ENCODE measurements around the gene CLEC14A. TPM values are rescaled to one million over a fixed set of nuclear protein-coding genes. Genes with fewer than 3 reads are reported as not detected.

The CLEC14A gene
- total and polyA plus RNA-seq, 8 donors = 34.7 to 73.8 (median 58.5) TPM

- Histone ChIP-seq H3K4me3 (no peak overlapping the region), H3K4me1 (peaks cover 0 to 13% of the 10 kb centered on the region in 2 donors), H3K27me3 (peaks cover 51 to 59% of the 10 kb centered on the region in 2 donors), H3K36me3 (no peaks in the 10 kb centered on the region), H3K9me3 (no peaks in the 10 kb centered on the region), H3K27ac (no peak overlapping the region)
- ATAC-seq (no peak), DNase-seq (no peak)
- intact Hi-C loops (cut with DNase I) = no loop called here
- TF ChIP-seq CTCF (IDR thresholded peaks at IDR 0.05) = no peak
Measured at GRCh38 chr14:38207377-38207735, 48.5 kb downstream of the CLEC14A start.

GRCh38 chr14:38206689-38207376 is 49.1 kb downstream of the CLEC14A start:
- Histone ChIP-seq H3K4me1 (peaks cover 0 to 13% of the 10 kb centered on the region in 2 donors), H3K4me3 (no peak overlapping the region), H3K27ac (no peak overlapping the region), H3K36me3 (no peaks in the 10 kb centered on the region), H3K9me3 (no peaks in the 10 kb centered on the region), H3K27me3 (peaks cover 46 to 54% of the 10 kb centered on the region in 2 donors)
- DNase-seq = no peak
- TF ChIP-seq CTCF (IDR thresholded peaks at IDR 0.05) = no peak
- intact Hi-C loops (cut with DNase I) = no loop called here
- ATAC-seq = no peak

GRCh38 chr14:38205949-38206665 is 49.8 kb downstream of the CLEC14A start:
- no peak for DNase-seq
- H3K36me3 ChIP-seq = no peaks in the 10 kb centered on the region
- H3K4me1 ChIP-seq = peaks cover 0 to 13% of the 10 kb centered on the region in 2 donors
- ATAC-seq = no peak
- H3K27ac ChIP-seq = no peak overlapping the region
- intact Hi-C loops (cut with DNase I) = no loop called here
- H3K4me3 ChIP-seq = no peak overlapping the region
- H3K27me3 ChIP-seq = peaks cover 39 to 46% of the 10 kb centered on the region in 2 donors
- H3K9me3 ChIP-seq = no peaks in the 10 kb centered on the region
- TF ChIP-seq CTCF (IDR thresholded peaks at IDR 0.05) = no peak

- no peak for TF ChIP-seq CTCF (IDR thresholded peaks at IDR 0.05)
Measured at GRCh38 chr14:38205119-38205813, 50.6 kb downstream of the CLEC14A start.

GRCh38 chr14:38204719-38205115 is 51.2 kb downstream of the CLEC14A start:
- Histone ChIP-seq H3K4me1 (peaks cover 0 to 12% of the 10 kb centered on the region in 2 donors), H3K4me3 (no peak overlapping the region)
- no peak for TF ChIP-seq CTCF (IDR thresholded peaks at IDR 0.05)

More at GRCh38 chr14:38205119-38205813, 50.6 kb downstream of the CLEC14A start:
- Histone ChIP-seq H3K9me3 (no peaks in the 10 kb centered on the region), H3K4me3 (no peak overlapping the region), H3K4me1 (peaks cover 0 to 13% of the 10 kb centered on the region in 2 donors), H3K36me3 (no peaks in the 10 kb centered on the region), H3K27me3 (peaks cover 30 to 38% of the 10 kb centered on the region in 2 donors), H3K27ac (no peak overlapping the region)
- DNase-seq (no peak), ATAC-seq (no peak)
- intact Hi-C loops (cut with DNase I) = no loop called here

More at GRCh38 chr14:38204719-38205115, 51.2 kb downstream of the CLEC14A start:
- Histone ChIP-seq H3K9me3 (no peaks in the 10 kb centered on the region), H3K27ac (no peak overlapping the region), H3K36me3 (no peaks in the 10 kb centered on the region), H3K27me3 (peaks cover 25 to 32% of the 10 kb centered on the region in 2 donors)
- DNase-seq (no peak), ATAC-seq (no peak)
- intact Hi-C loops (cut with DNase I) = no loop called here

All from left lung (tissue), 10 donors.